ENCODE data around the gene LAMB2. TPM values are rescaled to one million over a fixed set of nuclear protein-coding genes. Genes with fewer than 3 reads are reported as not detected.

The LAMB2 gene
- total and polyA plus RNA-seq, 10 of the 15 experiments (the other 5 are each of a cell fraction or from before 2014, with no cell fraction given): 0.13 to 3.2 (median 0.64) TPM; not detected in 3

GRCh38 chr3:49104052-49104426, 28.8 kb downstream of the LAMB2 start:
- peaks cover 23 to 24% of the 10 kb centered on the region in 2 experiments for H3K36me3 ChIP-seq (ENCODE audit: control insufficient read depth in 2 of 2, insufficient read depth in 2 of 2, low read length in 1 of 2)
- peak overlapping the region; percentile 97 for H3K4me2 ChIP-seq (ENCODE audit: control insufficient read depth, insufficient read depth)
- H3K9ac ChIP-seq (ENCODE audit: control insufficient read depth, insufficient read depth, low read length): peak overlapping the region; percentile 96
- ATAC-seq (peak; percentile 4; the same call in 2 of the 3 replicates), DNase-seq (ENCODE audit: low read depth, low spot score) (no peak), FAIRE-seq (no peak)
- ChIA-PET POLR2A (interaction anchor here (0.5 to 4.1 kb wide), 3 partner anchors 10 to 239 kb away, joined by 5 to 29 read pairs (median 10); partner anchors contain the start of gene QRICH1), CTCF (interaction anchor here (0.6 to 3.8 kb wide), 4 partner anchors 10 to 1044 kb away, joined by 3 to 19 read pairs (median 4); partner anchors contain the start of genes QRICH1 and WDR6), RAD21 (ENCODE audit: unreplicated experiment) (interaction anchor here (0.9 to 1.2 kb wide), 4 partner anchors 10 to 82 kb away, joined by 3 to 4 read pairs (median 3); partner anchors contain the start of genes NDUFAF3, QRICH1 and USP19), SMC1A (ENCODE audit: uncharacterized antibody, unreplicated experiment) (interaction anchor here (1.0 to 1.3 kb wide), 2 partner anchors 10 to 11 kb away, joined by 4 to 5 read pairs; partner anchors contain the start of gene QRICH1)
- H3K27me3 ChIP-seq (replicated peaks in 1 of 2; ENCODE audit: control insufficient read depth in 2 of 2, insufficient read depth in 2 of 2, low read length in 1 of 2): no peaks in the 10 kb centered on the region
- BruUV-seq (replicated peaks): TSS peak; percentile 71
- WGBS (ENCODE audit: insufficient coverage, insufficient replicate concordance, low lambda C conversion rate, missing lambda C conversion rate): under 1% methylated on average over 8 of the region's 8 CpGs
- peaks cover 11% of the 10 kb centered on the region for H3K4me1 ChIP-seq (ENCODE audit: control insufficient read depth, insufficient read depth, low read length)
- no peaks in the 10 kb centered on the region for H4K20me1 ChIP-seq (ENCODE audit: control insufficient read depth, insufficient read depth)
- H3K27ac ChIP-seq (ENCODE audit: control insufficient read depth, insufficient read depth): peak overlapping the region; percentile 92
- H3K4me3 ChIP-seq: peak overlapping the region; percentile 100
- intact Hi-C loops (cut with micrococcal nuclease; ENCODE audit: unreplicated experiment) (no loop called here), in situ Hi-C loops (cut with MboI) (no loop called here)
- H2AFZ ChIP-seq (ENCODE audit: control insufficient read depth, low read depth, low read length): peak overlapping the region; percentile 93
- H3K79me2 ChIP-seq (ENCODE audit: control insufficient read depth, insufficient read depth, low read length): peaks cover 17% of the 10 kb centered on the region
- no peak for TF ChIP-seq MEF2A (IDR thresholded peaks at IDR 0.05; ENCODE audit: insufficient read depth, low read depth, low read length)
- TF ChIP-seq GABPA (IDR thresholded peaks at IDR 0.05; ENCODE audit: low read depth): no peak
- no peak for TF ChIP-seq SMARCA5 (IDR thresholded peaks at IDR 0.05)
- no peak for TF ChIP-seq SIN3A (IDR thresholded peaks at IDR 0.05; ENCODE audit: low read depth, low read length)
- TF ChIP-seq MYB (IDR thresholded peaks at IDR 0.05; ENCODE audit: borderline replicate concordance, low read depth, low read length): no peak
- TF ChIP-seq CBX5 (IDR thresholded peaks at IDR 0.05; ENCODE audit: low read depth): no peak
- 0 out of 2 replicates have a peak, but pooled peaks have one; percentile 26 for TF ChIP-seq MXI1 (IDR thresholded peaks at IDR 0.05; ENCODE audit: low read depth, low read length)
- TF ChIP-seq MAX (IDR thresholded peaks at IDR 0.05; ENCODE audit: low read depth, low read length): 0 out of 2 replicates have a peak, but pooled peaks have one; percentile 1
- no peak for TF ChIP-seq RELB (IDR thresholded peaks at IDR 0.05; ENCODE audit: low read depth)
- H3K9me3 ChIP-seq (replicated peaks; ENCODE audit: control insufficient read depth, insufficient read depth, low read length): no peaks in the 10 kb centered on the region
